ENCODE results near the gene PRELID1. TPM values are rescaled to one million over a fixed set of nuclear protein-coding genes. Genes with fewer than 3 reads are reported as not detected.
"Not testable (repeated sequence)": the region's sequence is repeated elsewhere in the genome, so short reads cannot be mapped to it uniquely, and the experiment has no call there.

The PRELID1 gene
- 147 TPM for polyA plus RNA-seq (2013, experiment 1 of 2)
- 145 TPM for polyA plus RNA-seq (2013, experiment 2 of 2)

- peaks cover 0 to 6% (median 0%) of the 10 kb centered on the region in 3 experiments for H3K27me3 ChIP-seq (ENCODE audit: control insufficient read depth in 3 of 3, insufficient read depth in 3 of 3, low read depth in 1 of 3, low read length in 3 of 3)
- H2BK120ac ChIP-seq (ENCODE audit: low read depth, low read length), result no peak within 1 kb of the TSS
- H3K14ac ChIP-seq (ENCODE audit: low read length), result peak within 1 kb of the TSS; percentile 99
- peak within 1 kb of the TSS; percentile 99 for H3K23ac ChIP-seq (ENCODE audit: low read depth, low read length, poor library complexity)
- no peaks in the 10 kb centered on the region for H3K9me3 ChIP-seq (replicated peaks in 1 of 2; ENCODE audit: control insufficient read depth in 2 of 2, insufficient read depth in 1 of 2, low read depth in 1 of 2, low read length in 2 of 2)
- no peak within 1 kb of the TSS for H3K4ac ChIP-seq (ENCODE audit: low read length)
- no peak within 1 kb of the TSS for H2BK12ac ChIP-seq (ENCODE audit: low read length)
- H2BK15ac ChIP-seq (ENCODE audit: low read length), result peak within 1 kb of the TSS; percentile 77
- peak within 1 kb of the TSS; percentile 42 for H4K91ac ChIP-seq (ENCODE audit: low read depth, low read length, poor library complexity)
- H3K27ac ChIP-seq (replicated peaks; ENCODE audit: low read length), result no peak within 1 kb of the TSS
- no CpG with 5 or more reads among the region's 100 CpGs for WGBS, 2 donors (ENCODE audit: extremely low coverage in 2 of 2, insufficient read length in 2 of 2, insufficient replicate concordance in 1 of 2)
- peak within 1 kb of the TSS; percentile 94 for H2AK5ac ChIP-seq (ENCODE audit: low read depth, low read length)
- peaks cover 10% of the 10 kb centered on the region for H3K79me1 ChIP-seq (ENCODE audit: low read depth, low read length)
- H4K8ac ChIP-seq (ENCODE audit: low read depth, low read length), result peak within 1 kb of the TSS; percentile 88
- H2AFZ ChIP-seq (ENCODE audit: low read length), result peak within 1 kb of the TSS; percentile 97
- H3K4me1 ChIP-seq (ENCODE audit: control insufficient read depth in 2 of 2, insufficient read depth in 1 of 2, low read depth in 1 of 2, low read length in 2 of 2), result peaks cover 9 to 14% of the 10 kb centered on the region in 2 donors
- H3K36me3 ChIP-seq (replicated peaks in 1 of 2; ENCODE audit: control insufficient read depth in 2 of 2, insufficient read depth in 2 of 2, low read length in 2 of 2), result peaks cover 25 to 60% of the 10 kb centered on the region in 2 donors
- H2BK5ac ChIP-seq (ENCODE audit: low read length), result no peak within 1 kb of the TSS
- peak within 1 kb of the TSS; percentile 99 for H3K4me2 ChIP-seq (ENCODE audit: insufficient read depth, low read length, poor library complexity, severe bottlenecking)
- peak within 1 kb of the TSS; percentile 94 for H3K18ac ChIP-seq (ENCODE audit: low read length)
- H3K4me3 ChIP-seq (ENCODE audit: low read length in 2 of 2), result peak within 1 kb of the TSS; percentile 88 to 100
- H3K9ac ChIP-seq (ENCODE audit: low read depth, low read length, poor library complexity), result peak within 1 kb of the TSS; percentile 99
- DNase-seq (ENCODE audit: low spot score), result peak; percentile 84
Measured at GRCh38 chr5:177303121-177303924, at the start of gene PRELID1, which contains the start of gene RAB24. Gene PRELID1 (plus strand): TSS chr5:177303799. CDS start chr5:177303986, 187 bp downstream. Gene RAB24 (minus strand): TSS chr5:177303719. CDS start chr5:177303288, 431 bp downstream.

- H4K91ac ChIP-seq (ENCODE audit: low read depth, low read length, poor library complexity), result no peak overlapping the region
- H3K36me3 ChIP-seq (replicated peaks in 1 of 2; ENCODE audit: control insufficient read depth in 2 of 2, insufficient read depth in 2 of 2, low read length in 2 of 2), result peaks cover 0 to 25% of the 10 kb centered on the region in 2 donors
- no peaks in the 10 kb centered on the region for H3K9me3 ChIP-seq (replicated peaks in 1 of 2; ENCODE audit: control insufficient read depth in 2 of 2, insufficient read depth in 1 of 2, low read depth in 1 of 2, low read length in 2 of 2)
- no CpG with 5 or more reads among the region's 5 CpGs for WGBS, 2 donors (ENCODE audit: extremely low coverage in 2 of 2, insufficient read length in 2 of 2, insufficient replicate concordance in 1 of 2)
- H3K14ac ChIP-seq (ENCODE audit: low read length), result no peak overlapping the region
- no peak overlapping the region for H3K4ac ChIP-seq (ENCODE audit: low read length)
- H3K4me1 ChIP-seq (ENCODE audit: control insufficient read depth in 2 of 2, insufficient read depth in 1 of 2, low read depth in 1 of 2, low read length in 2 of 2), result no peaks in the 10 kb centered on the region
- no peak overlapping the region for H3K27ac ChIP-seq (replicated peaks; ENCODE audit: low read length)
- no peak overlapping the region for H2BK120ac ChIP-seq (ENCODE audit: low read depth, low read length)
- H3K4me3 ChIP-seq (ENCODE audit: low read length in 2 of 2), result no peak overlapping the region
- no peak overlapping the region for H3K9ac ChIP-seq (ENCODE audit: low read depth, low read length, poor library complexity)
- H2BK12ac ChIP-seq (ENCODE audit: low read length), result no peak overlapping the region
- no peak overlapping the region for H2AK5ac ChIP-seq (ENCODE audit: low read depth, low read length)
- no peak overlapping the region for H2AFZ ChIP-seq (ENCODE audit: low read length)
- no peak overlapping the region for H3K23ac ChIP-seq (ENCODE audit: low read depth, low read length, poor library complexity)
- peaks cover 2% of the 10 kb centered on the region for H3K79me1 ChIP-seq (ENCODE audit: low read depth, low read length)
- H3K18ac ChIP-seq (ENCODE audit: low read length), result no peak overlapping the region
- no peak overlapping the region for H4K8ac ChIP-seq (ENCODE audit: low read depth, low read length)
- no peak for DNase-seq (ENCODE audit: low spot score)
- H2BK15ac ChIP-seq (ENCODE audit: low read length), result no peak overlapping the region
- peaks cover 0 to 5% (median 0%) of the 10 kb centered on the region in 3 experiments for H3K27me3 ChIP-seq (ENCODE audit: control insufficient read depth in 3 of 3, insufficient read depth in 3 of 3, low read depth in 1 of 3, low read length in 3 of 3)
- H3K4me2 ChIP-seq (ENCODE audit: insufficient read depth, low read length, poor library complexity, severe bottlenecking), result no peak overlapping the region
- no peak overlapping the region for H2BK5ac ChIP-seq (ENCODE audit: low read length)
Measured at GRCh38 chr5:177256296-177256695, 47.3 kb upstream of the PRELID1 start.

- not testable (repeated sequence) for H3K9me3 ChIP-seq (replicated peaks in 1 of 2; ENCODE audit: control insufficient read depth in 2 of 2, insufficient read depth in 1 of 2, low read depth in 1 of 2, low read length in 2 of 2); H3K9ac ChIP-seq (ENCODE audit: low read depth, low read length, poor library complexity); H3K4ac ChIP-seq (ENCODE audit: low read length); H3K27me3 ChIP-seq (ENCODE audit: control insufficient read depth in 3 of 3, insufficient read depth in 3 of 3, low read depth in 1 of 3, low read length in 3 of 3); H3K79me1 ChIP-seq (ENCODE audit: low read depth, low read length); H2BK5ac ChIP-seq (ENCODE audit: low read length); H3K23ac ChIP-seq (ENCODE audit: low read depth, low read length, poor library complexity); H2AFZ ChIP-seq (ENCODE audit: low read length); H2AK5ac ChIP-seq (ENCODE audit: low read depth, low read length); H3K27ac ChIP-seq (replicated peaks; ENCODE audit: low read length); H4K91ac ChIP-seq (ENCODE audit: low read depth, low read length, poor library complexity); H3K18ac ChIP-seq (ENCODE audit: low read length); DNase-seq (ENCODE audit: low spot score); H3K4me1 ChIP-seq (ENCODE audit: control insufficient read depth in 2 of 2, insufficient read depth in 1 of 2, low read depth in 1 of 2, low read length in 2 of 2); H2BK120ac ChIP-seq (ENCODE audit: low read depth, low read length); H3K4me3 ChIP-seq (ENCODE audit: low read length in 2 of 2); H2BK15ac ChIP-seq (ENCODE audit: low read length); H3K4me2 ChIP-seq (ENCODE audit: insufficient read depth, low read length, poor library complexity, severe bottlenecking); H3K14ac ChIP-seq (ENCODE audit: low read length); H4K8ac ChIP-seq (ENCODE audit: low read depth, low read length); H2BK12ac ChIP-seq (ENCODE audit: low read length)
- peaks cover 0 to 16% of the 10 kb centered on the region in 2 donors for H3K36me3 ChIP-seq (replicated peaks in 1 of 2; ENCODE audit: control insufficient read depth in 2 of 2, insufficient read depth in 2 of 2, low read length in 2 of 2)
- WGBS, 2 donors (ENCODE audit: extremely low coverage in 2 of 2, insufficient read length in 2 of 2, insufficient replicate concordance in 1 of 2), result no CpG with 5 or more reads among the region's 7 CpGs
Measured at GRCh38 chr5:177258711-177259110, 44.9 kb upstream of the PRELID1 start.

GRCh38 chr5:177260961-177261360, 42.6 kb upstream of the PRELID1 start:
- Histone ChIP-seq H2BK5ac (ENCODE audit: low read length) (no peak overlapping the region), H3K14ac (ENCODE audit: low read length) (no peak overlapping the region), H3K79me1 (ENCODE audit: low read depth, low read length) (no peaks in the 10 kb centered on the region), H3K36me3 (replicated peaks in 1 of 2; ENCODE audit: control insufficient read depth in 2 of 2, insufficient read depth in 2 of 2, low read length in 2 of 2) (peaks cover 0 to 21% of the 10 kb centered on the region in 2 donors), H3K23ac (ENCODE audit: low read depth, low read length, poor library complexity) (no peak overlapping the region), H3K9ac (ENCODE audit: low read depth, low read length, poor library complexity) (no peak overlapping the region), H2BK120ac (ENCODE audit: low read depth, low read length) (no peak overlapping the region), H3K9me3 (replicated peaks in 1 of 2; ENCODE audit: control insufficient read depth in 2 of 2, insufficient read depth in 1 of 2, low read depth in 1 of 2, low read length in 2 of 2) (no peaks in the 10 kb centered on the region), H3K27me3 (ENCODE audit: control insufficient read depth in 3 of 3, insufficient read depth in 3 of 3, low read depth in 1 of 3, low read length in 3 of 3) (no peaks in the 10 kb centered on the region), H2BK15ac (ENCODE audit: low read length) (no peak overlapping the region), H3K4me1 (ENCODE audit: control insufficient read depth in 2 of 2, insufficient read depth in 1 of 2, low read depth in 1 of 2, low read length in 2 of 2) (no peaks in the 10 kb centered on the region), H3K4me3 (ENCODE audit: low read length in 2 of 2) (no peak overlapping the region), H2BK12ac (ENCODE audit: low read length) (no peak overlapping the region), H2AK5ac (ENCODE audit: low read depth, low read length) (no peak overlapping the region), H4K91ac (ENCODE audit: low read depth, low read length, poor library complexity) (no peak overlapping the region), H3K27ac (replicated peaks; ENCODE audit: low read length) (no peak overlapping the region), H3K4me2 (ENCODE audit: insufficient read depth, low read length, poor library complexity, severe bottlenecking) (no peak overlapping the region), H3K18ac (ENCODE audit: low read length) (no peak overlapping the region), H2AFZ (ENCODE audit: low read length) (no peak overlapping the region), H3K4ac (ENCODE audit: low read length) (no peak overlapping the region), H4K8ac (ENCODE audit: low read depth, low read length) (no peak overlapping the region)
- WGBS, 2 donors (ENCODE audit: extremely low coverage in 2 of 2, insufficient read length in 2 of 2, insufficient replicate concordance in 1 of 2), result 100% methylated on average over 1 of the region's 7 CpGs; no CpG with 5 or more reads in 1 of the 2 donors
- DNase-seq (ENCODE audit: low spot score), result no peak

All from neuronal stem cell (in vitro differentiated cells).